GM12872 (cell line): ENCODE data around the gene NCKAP5.

Experiments used
- CTCF ChIP-seq: IDR thresholded peaks from 3 replicates; pipeline ENCODE4 v1.5.1; 2011; ENCODE audit warnings: low read depth, mild to moderate bottlenecking, low read length, moderate library complexity; ENCODE audit not compliant: insufficient read depth

NCKAP5 gene

GRCh38 chr2:132941296-132942020 is 626.8 kb downstream of the NCKAP5 start:
- no peak for TF ChIP-seq CTCF

GRCh38 chr2:132937629-132938028 is 630.6 kb downstream of the NCKAP5 start:
- TF ChIP-seq CTCF, result no peak

GRCh38 chr2:132936791-132937190 is 631.5 kb downstream of the NCKAP5 start:
- TF ChIP-seq CTCF, result no peak

GRCh38 chr2:132936261-132936660 is 632.0 kb downstream of the NCKAP5 start:
- TF ChIP-seq CTCF, result no peak

- no peak for TF ChIP-seq CTCF
These were observed 638.5 kb downstream of the NCKAP5 start for GRCh38 chr2:132929786-132930185.

- no peak for TF ChIP-seq CTCF
These were observed 644.5 kb downstream of the NCKAP5 start for GRCh38 chr2:132923787-132924186.

- TF ChIP-seq CTCF, result no peak
These were observed 652.3 kb downstream of the NCKAP5 start for GRCh38 chr2:132915812-132916549.
